SIG-M5 treated with dmso at 0.1 percent for 504 hours (cell line): Measurements from ENCODE around the gene SLC34A3.

ENCODE experiments used
- DNase-seq: peaks from one replicate; lab custom pipeline; 2025; ENCODE audit not compliant: unreplicated experiment; lab: John Stamatoyannopoulos, UW

Gene SLC34A3

GRCh38 chr9:137230705-137231371, at the start of gene SLC34A3:
SLC34A3 (plus strand) TSS chr9:137230901; CDS start chr9:137231703, 802 bp downstream.
- no peak for DNase-seq

GRCh38 chr9:137181680-137182079, 49.0 kb upstream of the SLC34A3 start:
- no peak for DNase-seq

GRCh38 chr9:137182836-137183235, 47.9 kb upstream of the SLC34A3 start:
- no peak for DNase-seq

- DNase-seq = no peak
These were observed 46.6 kb upstream of the SLC34A3 start for GRCh38 chr9:137183980-137184595.

- no peak for DNase-seq
These were observed 45.6 kb upstream of the SLC34A3 start for GRCh38 chr9:137184881-137185660.

- DNase-seq = no peak
These were observed 44.8 kb upstream of the SLC34A3 start for GRCh38 chr9:137185921-137186320.

- DNase-seq = no peak
These were observed 44.3 kb upstream of the SLC34A3 start for GRCh38 chr9:137186385-137186784.

GRCh38 chr9:137187386-137187785, 43.3 kb upstream of the SLC34A3 start:
- no peak for DNase-seq

- DNase-seq = no peak
These were observed 42.6 kb upstream of the SLC34A3 start for GRCh38 chr9:137188086-137188489.

- peak; percentile 80 for DNase-seq
These were observed 42.0 kb upstream of the SLC34A3 start, which contains the start of the genes ANAPC2 and SSNA1 for GRCh38 chr9:137188490-137189296. ANAPC2 (minus strand) TSS chr9:137188560; CDS start chr9:137188532, 28 bp downstream. SSNA1 (plus strand) TSS chr9:137188676; CDS start chr9:137188727, 51 bp downstream.

- no peak for DNase-seq
These were observed 41.1 kb upstream of the SLC34A3 start for GRCh38 chr9:137189297-137190295.

GRCh38 chr9:137190315-137190856, 40.3 kb upstream of the SLC34A3 start:
- DNase-seq = no peak

- no peak for DNase-seq
These were observed 39.5 kb upstream of the SLC34A3 start for GRCh38 chr9:137191245-137191644.

GRCh38 chr9:137191691-137192447, 38.8 kb upstream of the SLC34A3 start:
- DNase-seq = no peak

- DNase-seq = no peak
These were observed 38.3 kb upstream of the SLC34A3 start for GRCh38 chr9:137192448-137192780.

GRCh38 chr9:137192859-137193258, 37.8 kb upstream of the SLC34A3 start:
- no peak for DNase-seq

- DNase-seq = no peak
These were observed 36.9 kb upstream of the SLC34A3 start for GRCh38 chr9:137193771-137194170.

- no peak for DNase-seq
These were observed 36.3 kb upstream of the SLC34A3 start for GRCh38 chr9:137194388-137194787.

GRCh38 chr9:137194909-137195308, 35.8 kb upstream of the SLC34A3 start:
- no peak for DNase-seq
